GM12878 (cell line): Measurements from ENCODE around the gene RPS16. TPM values are rescaled to one million over a fixed set of nuclear protein-coding genes. Genes with fewer than 3 reads are reported as not detected.

Source experiments
- ATAC-seq: fragments of 200-7000 bp; cut with Tn5 transposase; 3 replicates; pipeline ENCODE4 v1.9.1; 2020; ENCODE audit warnings: mild to moderate bottlenecking, moderate library complexity
- BruUV-seq: library from RNA; stranded (reverse); fragments of 400-500 nt; replicated peaks from 2 replicates; lab custom pipeline; 2021; lab: Mats Ljungman, UMichigan
- CTCF ChIA-PET: fragments of 300-600 bp; sonication (Branson Sonifier 250); formaldehyde crosslinking; extraction: SDS; loops from one replicate; lab custom pipeline; 2021; ENCODE audit warnings: inconsistent platforms; lab: Yijun Ruan, JAX
- POLR2A ChIA-PET: fragments of 350-600 bp; formaldehyde crosslinking; extraction: SDS; loops from one replicate; lab custom pipeline; 2021; ENCODE audit warnings: inconsistent platforms; lab: Charles Lee
- RAD21 ChIA-PET: fragments of 300-600 bp; sonication (Branson Sonifier 250); formaldehyde crosslinking; loops from one replicate; lab custom pipeline; 2023; ENCODE audit warnings: antibody characterized with exemption; ENCODE audit not compliant: unreplicated experiment; lab: Charles Lee
- SMC1A ChIA-PET: fragments of 300-600 bp; sonication (Branson Sonifier 250); formaldehyde crosslinking; loops from one replicate; lab custom pipeline; 2023; ENCODE audit not compliant: unreplicated experiment, uncharacterized antibody; lab: Charles Lee
- DNase-seq: peaks from one replicate; pipeline ENCODE4 v3.0.0-alpha.2; 2011; ENCODE audit warnings: low read depth, low spot score
- FAIRE-seq: peaks from 3 replicates; lab custom pipeline; 2011; peaks lifted over from hg19 to GRCh38; lab: Jason Lieb, UNC
- H2AFZ ChIP-seq: 2 replicates; pipeline ENCODE4 v1.6.0; 2011; ENCODE audit warnings: low read depth, low read length, control low read depth; ENCODE audit not compliant: control insufficient read depth
- H3K27ac ChIP-seq: 2 replicates; pipeline ENCODE4 v1.5.1; 2011; ENCODE audit warnings: control low read depth; ENCODE audit not compliant: control insufficient read depth, insufficient read depth
- H3K27me3 ChIP-seq, 2 experiments: replicated peaks in 1 of 2; 2 replicates each; pipeline versions ENCODE4 v1.6.0 to v1.6.1; 2011; ENCODE audit warnings: low read length in 1 of 2; ENCODE audit not compliant: control insufficient read depth in 2 of 2, insufficient read depth in 2 of 2
- H3K36me3 ChIP-seq, 2 experiments: 2 replicates each; pipeline ENCODE4 v1.5.1; 2011; ENCODE audit warnings: low read length in 1 of 2; ENCODE audit not compliant: control insufficient read depth in 2 of 2, insufficient read depth in 2 of 2
- H3K4me1 ChIP-seq: 2 replicates; pipeline ENCODE4 v1.6.1; 2011; ENCODE audit warnings: mild to moderate bottlenecking, low read length, moderate library complexity, mixed read lengths; ENCODE audit not compliant: control insufficient read depth, insufficient read depth
- H3K4me2 ChIP-seq: 2 replicates; pipeline ENCODE4 v1.6.0; 2011; ENCODE audit warnings: control low read depth; ENCODE audit not compliant: control insufficient read depth, insufficient read depth
- H3K4me3 ChIP-seq: fragments of 200-600 bp; sonication (generic); 2 replicates; pipeline ENCODE4 v1.5.1; 2016
- H3K79me2 ChIP-seq: 2 replicates; pipeline ENCODE4 v1.6.0; 2011; ENCODE audit warnings: low read length; ENCODE audit not compliant: control insufficient read depth, insufficient read depth
- H3K9ac ChIP-seq: 2 replicates; pipeline ENCODE4 v1.8.0; 2011; ENCODE audit warnings: low read length, control low read depth, mixed read lengths; ENCODE audit not compliant: control insufficient read depth, insufficient read depth
- H3K9me3 ChIP-seq: replicated peaks from 3 replicates; pipeline ENCODE4 v1.5.1; 2011; ENCODE audit warnings: mild to moderate bottlenecking, low read length; ENCODE audit not compliant: control insufficient read depth, insufficient read depth
- H4K20me1 ChIP-seq: 2 replicates; pipeline ENCODE4 v1.6.0; 2011; ENCODE audit not compliant: control insufficient read depth, insufficient read depth
- ATF7 ChIP-seq: fragments of 450-650 bp; IDR thresholded peaks from 2 replicates; pipeline ENCODE4 v1.6.1; 2016; ENCODE audit warnings: low read depth, mild to moderate bottlenecking
- CREB1 ChIP-seq: IDR thresholded peaks from 2 replicates; pipeline ENCODE4 v1.6.1; 2012; ENCODE audit warnings: low read depth, mild to moderate bottlenecking, inconsistent platforms
- FOS ChIP-seq: IDR thresholded peaks from 3 replicates; pipeline ENCODE4 v1.6.1; 2011; ENCODE audit warnings: borderline replicate concordance; ENCODE audit not compliant: insufficient read length; ENCODE audit errors: extremely low read depth
- JUNB ChIP-seq: IDR thresholded peaks from 2 replicates; pipeline ENCODE4 v1.6.1; 2016; ENCODE audit warnings: antibody characterized with exemption, mild to moderate bottlenecking
- PAX8 ChIP-seq: fragments of 450-650 bp; IDR thresholded peaks from 2 replicates; pipeline ENCODE4 v1.6.1; 2017; ENCODE audit warnings: mild to moderate bottlenecking, moderate library complexity
- POU2F2 ChIP-seq: IDR thresholded peaks from 3 replicates; pipeline ENCODE4 v1.6.1; 2011; ENCODE audit warnings: low read depth, mild to moderate bottlenecking, low read length, borderline replicate concordance
- RAD51 ChIP-seq: fragments of 450-650 bp; IDR thresholded peaks from 2 replicates; pipeline ENCODE4 v1.6.1; 2016; ENCODE audit warnings: moderate library complexity, mild to moderate bottlenecking, inconsistent platforms
- RB1 ChIP-seq: fragments of 450-650 bp; formaldehyde crosslinking; IDR thresholded peaks from 2 replicates; pipeline ENCODE4 v1.6.1; 2017; ENCODE audit warnings: mild to moderate bottlenecking, borderline replicate concordance
- SMARCA5 ChIP-seq: fragments of 450-650 bp; IDR thresholded peaks from 2 replicates; pipeline ENCODE4 v1.6.1; 2017; ENCODE audit warnings: mild to moderate bottlenecking
- YBX1 ChIP-seq: fragments of 450-650 bp; IDR thresholded peaks from 2 replicates; pipeline ENCODE4 v1.6.1; 2016; ENCODE audit warnings: antibody characterized with exemption
- ZNF24 ChIP-seq: fragments of 450-650 bp; IDR thresholded peaks from 2 replicates; pipeline ENCODE4 v1.6.1; 2017; ENCODE audit warnings: antibody characterized with exemption, mild to moderate bottlenecking
- ZZZ3 ChIP-seq: IDR thresholded peaks from 2 replicates; pipeline ENCODE4 v1.6.1; 2011; ENCODE audit warnings: low read depth; ENCODE audit not compliant: control insufficient read depth, insufficient read length
- WGBS: methylation state at CpG from one replicate; pipeline ENCODE4 v1.1.6; 2016; ENCODE audit warnings: low lambda C conversion rate; ENCODE audit not compliant: insufficient replicate concordance, insufficient coverage; ENCODE audit errors: missing lambda C conversion rate; 5-methylcytosine and 5-hydroxymethylcytosine counted together
- in situ Hi-C: fragments of 300-500 bp; cut with MboI; formaldehyde crosslinking; loops from 9 replicates; pipeline ENCODE4 v1.14.3; 2018; ENCODE audit warnings: mixed read lengths
- intact Hi-C: fragments of 100-400 bp; cut with micrococcal nuclease; formaldehyde crosslinking; loops from one replicate; pipeline ENCODE4 v1.14.2; 2022; ENCODE audit not compliant: unreplicated experiment
- polyA plus RNA-seq, 11 experiments: library from polyadenylated mRNA; depleted of rRNA in 4 of 11; unstranded in 6 of 11; stranded (reverse) in 5 of 11; fragments of >200 nt; fragmentation: Nextera tagmentation in 4 of 11; fragmentation: Illumina TruSeq in 1 of 11; extraction: Ambion mirVana in 4 of 11; extraction: Trizol in 1 of 11; gene quantifications; 1 replicate in 1 of 11; 2 replicates in 10 of 11; pipeline versions ENCODE4 v1.2.1 to v1.2.3, GENCODE V29; 2011 to 2016; ENCODE audit warnings: inconsistent platforms in 2 of 11, missing spikeins in 2 of 11, low read depth in 1 of 11
- total RNA-seq, 4 experiments: library from RNA; depleted of rRNA in 3 of 4; stranded (reverse); fragments of >200 nt in 3 of 4; fragmentation: Illumina TruSeq in 1 of 4; extraction: Trizol in 1 of 4; gene quantifications; 2 replicates each; pipeline versions ENCODE4 v1.2.1 to v1.2.3, GENCODE V29; 2013 to 2021

RPS16 gene
- total and polyA plus RNA-seq, 10 of the 15 experiments (the other 5 are each of a cell fraction or from before 2014, with no cell fraction given): 148 to 4,810 (median 2,343) TPM

DNA sequence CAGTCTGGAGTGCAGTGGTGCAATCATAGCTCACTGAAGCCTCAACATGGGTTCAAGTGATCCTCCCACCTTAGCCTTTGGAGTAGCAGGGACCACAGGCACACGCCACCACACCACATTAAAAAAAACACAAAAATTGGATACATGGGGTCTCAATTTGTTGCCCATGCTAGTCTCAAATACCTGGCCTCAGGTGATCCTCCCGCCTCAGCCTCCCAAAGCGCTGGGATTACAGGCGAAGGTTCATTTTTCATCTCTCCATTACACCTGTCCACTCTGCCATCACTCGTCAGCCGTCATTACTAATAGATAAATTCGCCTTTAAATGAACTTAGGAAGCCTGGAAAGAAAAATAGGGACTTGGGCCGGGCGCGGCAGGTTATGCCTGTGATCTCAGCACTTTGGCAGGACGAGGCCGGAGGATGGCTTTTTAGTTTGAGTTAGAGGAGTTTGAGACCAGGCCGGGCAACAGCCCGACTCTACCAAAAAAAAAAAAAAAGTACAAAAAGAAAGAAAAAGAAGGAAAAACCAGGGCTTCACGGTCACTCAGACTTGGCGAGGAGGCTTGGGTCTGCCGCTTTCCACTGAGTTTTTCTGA, 8.9 kb upstream of the RPS16 start:
- POLR2A ChIA-PET: interaction anchor here (0.5 to 3.9 kb wide), 12 partner anchors 9 to 826 kb away, joined by 3 to 40 read pairs (median 4); partner anchors contain the start of genes RPS16 and TIMM50
- in situ Hi-C loops (loop anchor here (5.0 kb wide), 1 partner anchor 88 kb away; the partner anchor contains the start of gene EID2B), intact Hi-C loops (loop anchor here (2.0 to 5.0 kb wide), 3 partner anchors 53 to 228 kb away; partner anchors contain the start of genes DLL3, MED29 and PAF1)
- Histone ChIP-seq H3K9me3 (no peaks in the 10 kb centered on the region), H3K79me2 (peaks cover 54% of the 10 kb centered on the region), H3K4me2 (peak overlapping the region; percentile 70), H2AFZ (peak overlapping the region; percentile 71), H4K20me1 (no peaks in the 10 kb centered on the region), H3K36me3 (no peaks in the 10 kb centered on the region), H3K27ac (peak overlapping the region; percentile 95), H3K9ac (peak overlapping the region; percentile 96), H3K4me1 (peaks cover 24% of the 10 kb centered on the region), H3K27me3 (no peaks in the 10 kb centered on the region), H3K4me3 (peak overlapping the region; percentile 87)
- RAD21 ChIA-PET: interaction anchor here (0.8 to 1.7 kb wide), 2 partner anchors 9 to 33 kb away, joined by 3 to 9 read pairs; partner anchors contain the start of gene RPS16
- DNase-seq: no peak
- no peak for ATAC-seq
- SMC1A ChIA-PET: interaction anchor here (0.6 to 0.7 kb wide), 2 partner anchors 33 to 89 kb away, joined by 3 read pairs; no protein-coding TSS in a partner anchor
- CTCF ChIA-PET: interaction anchor here (1.0 to 1.7 kb wide), 4 partner anchors 9 to 89 kb away, joined by 3 to 8 read pairs (median 5); partner anchors contain the start of gene RPS16
- 1% methylated on average over 15 of the region's 17 CpGs for WGBS
- TSS peak; percentile 99 for BruUV-seq
- TF ChIP-seq SMARCA5: no peak
- no peak for TF ChIP-seq PAX8
- TF ChIP-seq CREB1: no peak
- no peak for TF ChIP-seq ZZZ3
- TF ChIP-seq RAD51: no peak
- no peak for TF ChIP-seq FOS
- no peak for TF ChIP-seq ZNF24
- no peak for TF ChIP-seq POU2F2
- no peak for TF ChIP-seq JUNB
- no peak for TF ChIP-seq YBX1
- TF ChIP-seq ATF7: no peak
- TF ChIP-seq RB1: no peak
- no peak for FAIRE-seq
